Fibroblast of skin of left quadriceps (primary cell): Measurements from ENCODE around the gene IHH.

Experiments
- DNase-seq, 2 experiments: peaks; one replicate each; pipeline ENCODE4 v3.0.0-alpha.2; 2013; ENCODE audit warnings: low read depth in 2 of 2

The IHH gene

DNA sequence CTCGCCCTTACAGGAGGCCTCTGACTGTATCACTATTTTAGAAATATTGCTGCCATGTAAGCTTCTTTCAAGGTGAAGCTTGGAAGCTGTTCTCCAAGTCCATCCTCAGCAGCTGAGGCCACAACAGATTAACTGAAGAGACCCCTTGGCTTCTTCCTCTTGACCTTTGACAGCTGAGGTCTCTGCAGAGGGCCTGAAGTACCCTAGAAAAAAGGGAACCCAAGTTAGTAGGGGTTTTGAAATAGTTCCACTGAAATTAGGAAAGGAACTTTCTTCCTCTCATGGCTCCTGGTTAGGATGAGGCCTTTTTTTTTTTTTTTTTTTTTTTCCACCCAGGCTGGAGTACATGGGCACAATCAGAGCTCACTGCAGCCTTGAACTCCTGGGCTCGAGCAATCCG lies 15.5 kb upstream of the IHH start:
- DNase-seq, result no peak

DNA sequence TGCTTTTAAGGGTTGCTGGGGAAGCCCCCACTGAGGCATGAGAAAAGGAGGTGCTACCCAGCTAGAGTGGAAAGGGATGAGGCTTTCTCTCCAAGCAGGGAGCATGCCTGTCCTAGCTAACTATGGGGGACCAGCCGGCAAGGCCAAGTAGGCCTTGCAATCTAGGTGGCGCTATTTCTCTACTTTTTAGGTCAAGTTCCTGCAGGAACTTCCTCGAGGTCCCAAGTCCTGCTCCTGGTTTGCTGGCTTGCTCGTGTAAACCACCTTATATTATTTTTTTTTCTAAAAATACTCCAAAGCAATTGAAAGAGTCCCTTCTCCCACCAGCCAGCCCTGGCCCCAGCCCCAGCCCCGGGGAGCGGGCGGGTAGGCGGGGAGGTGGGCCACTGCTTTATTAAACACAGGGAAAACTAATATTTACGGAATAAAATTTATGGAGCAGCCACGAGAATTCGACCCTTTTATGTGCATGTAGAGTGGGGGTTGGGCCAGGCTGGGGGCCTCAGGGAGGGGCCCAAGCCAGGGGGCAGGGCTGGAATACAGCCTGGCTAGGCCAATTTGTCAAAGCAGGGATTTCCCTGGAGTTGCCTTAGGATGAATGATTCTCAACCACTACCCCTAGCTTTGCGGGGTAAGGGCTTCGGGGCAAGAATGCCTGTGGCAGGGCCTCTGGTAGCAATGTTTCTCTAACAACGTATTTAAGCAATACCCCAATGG lies 12.8 kb upstream of the IHH start:
- peak; percentile 11 to 20 for DNase-seq

DNA sequence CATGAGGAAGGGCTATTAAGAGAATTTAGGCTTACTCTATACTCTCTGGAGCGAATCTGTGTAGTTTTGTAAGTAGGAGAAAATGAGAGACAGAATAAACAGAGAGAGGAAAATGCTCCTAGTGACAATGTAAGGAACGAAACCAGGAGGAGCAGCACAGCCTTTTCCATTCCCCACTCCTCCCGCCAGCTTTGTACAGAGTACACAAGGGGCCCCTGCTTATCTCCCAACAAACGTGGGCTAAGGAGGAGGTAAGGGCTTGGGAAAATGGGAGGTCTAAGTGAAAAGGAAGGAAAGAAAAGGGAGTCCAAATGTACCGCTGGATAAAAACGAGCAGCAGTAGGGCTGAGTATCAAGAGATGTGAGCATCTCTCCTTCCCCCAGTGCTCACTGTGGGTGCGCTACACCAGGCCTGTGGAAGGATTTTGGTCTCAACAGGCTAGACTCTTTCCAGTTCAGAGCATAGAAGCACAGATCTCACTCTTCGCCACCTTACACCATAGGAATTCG lies 12.1 kb upstream of the IHH start:
- DNase-seq, result no peak

DNA sequence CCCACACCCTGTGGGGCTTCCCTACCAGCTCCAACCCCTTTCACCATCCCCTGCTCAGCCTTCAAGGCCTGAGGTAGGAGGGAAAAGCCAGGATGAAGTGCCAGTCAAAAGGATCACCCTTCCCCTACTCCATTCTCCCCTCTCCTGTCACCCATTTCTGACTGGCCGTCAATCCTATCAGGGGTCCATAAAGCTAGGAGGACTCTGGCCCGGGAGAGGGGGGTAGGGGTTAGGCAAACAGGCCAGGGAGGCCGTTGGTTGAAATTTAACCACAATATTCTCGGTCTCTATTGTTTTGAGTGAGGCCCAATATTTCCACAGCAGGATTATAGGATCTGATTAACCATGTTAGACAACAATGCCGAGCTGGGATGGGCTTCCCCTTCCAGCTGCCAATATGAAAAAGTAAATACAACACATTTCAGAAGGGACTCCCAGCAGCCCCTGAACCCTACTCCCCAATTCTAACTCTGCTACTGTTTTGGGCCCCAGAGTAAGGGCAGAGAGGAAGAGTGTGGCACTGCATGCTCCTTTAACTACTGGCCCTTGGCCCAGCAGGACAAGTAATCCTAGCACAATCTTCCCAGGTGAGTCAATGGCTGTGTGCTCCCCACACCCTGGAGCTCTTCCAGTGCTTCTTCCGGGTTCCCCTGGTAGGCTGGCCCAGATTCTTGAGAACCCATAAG lies 10.6 kb upstream of the IHH start:
- DNase-seq, result no peak

DNA sequence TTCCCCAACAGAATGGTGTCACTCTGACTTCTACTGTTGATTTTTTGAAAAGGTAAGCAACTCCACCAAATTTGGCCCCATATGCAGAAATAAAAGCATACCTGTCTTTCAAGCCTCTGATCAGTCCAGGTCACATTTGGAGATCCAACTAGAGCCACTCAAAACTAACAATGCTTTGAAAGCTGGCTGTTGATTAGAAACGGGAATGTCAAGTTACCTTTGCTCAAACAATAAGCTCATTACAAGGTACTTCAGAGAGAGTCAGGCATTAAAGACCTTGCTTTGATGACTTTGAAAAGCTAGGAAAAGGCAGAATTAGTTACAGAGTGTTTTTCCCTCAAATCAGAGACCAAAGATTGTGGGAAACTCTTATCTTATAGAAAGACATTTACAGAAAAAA lies 4.8 kb upstream of the IHH start:
- DNase-seq, result no peak

DNA sequence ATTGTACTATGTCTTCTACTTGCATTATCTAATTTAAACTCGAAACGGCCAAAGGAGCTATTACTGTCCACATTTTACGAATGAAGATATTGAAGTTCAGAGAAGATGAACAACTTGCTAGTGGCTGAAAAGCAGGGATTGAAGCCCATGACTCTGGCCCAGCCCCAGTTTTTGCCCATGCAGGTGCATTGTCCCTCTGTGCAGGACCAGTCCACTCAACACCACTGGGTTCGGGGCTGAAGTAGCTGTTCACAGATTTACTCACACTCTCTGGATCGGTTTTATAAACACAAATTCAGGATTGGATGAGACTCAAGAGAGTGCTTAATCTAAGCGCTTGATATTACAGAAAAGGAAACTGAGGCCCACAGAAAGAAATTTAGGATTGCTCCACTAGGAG lies 1.4 kb upstream of the IHH start:
- DNase-seq, result no peak

DNA sequence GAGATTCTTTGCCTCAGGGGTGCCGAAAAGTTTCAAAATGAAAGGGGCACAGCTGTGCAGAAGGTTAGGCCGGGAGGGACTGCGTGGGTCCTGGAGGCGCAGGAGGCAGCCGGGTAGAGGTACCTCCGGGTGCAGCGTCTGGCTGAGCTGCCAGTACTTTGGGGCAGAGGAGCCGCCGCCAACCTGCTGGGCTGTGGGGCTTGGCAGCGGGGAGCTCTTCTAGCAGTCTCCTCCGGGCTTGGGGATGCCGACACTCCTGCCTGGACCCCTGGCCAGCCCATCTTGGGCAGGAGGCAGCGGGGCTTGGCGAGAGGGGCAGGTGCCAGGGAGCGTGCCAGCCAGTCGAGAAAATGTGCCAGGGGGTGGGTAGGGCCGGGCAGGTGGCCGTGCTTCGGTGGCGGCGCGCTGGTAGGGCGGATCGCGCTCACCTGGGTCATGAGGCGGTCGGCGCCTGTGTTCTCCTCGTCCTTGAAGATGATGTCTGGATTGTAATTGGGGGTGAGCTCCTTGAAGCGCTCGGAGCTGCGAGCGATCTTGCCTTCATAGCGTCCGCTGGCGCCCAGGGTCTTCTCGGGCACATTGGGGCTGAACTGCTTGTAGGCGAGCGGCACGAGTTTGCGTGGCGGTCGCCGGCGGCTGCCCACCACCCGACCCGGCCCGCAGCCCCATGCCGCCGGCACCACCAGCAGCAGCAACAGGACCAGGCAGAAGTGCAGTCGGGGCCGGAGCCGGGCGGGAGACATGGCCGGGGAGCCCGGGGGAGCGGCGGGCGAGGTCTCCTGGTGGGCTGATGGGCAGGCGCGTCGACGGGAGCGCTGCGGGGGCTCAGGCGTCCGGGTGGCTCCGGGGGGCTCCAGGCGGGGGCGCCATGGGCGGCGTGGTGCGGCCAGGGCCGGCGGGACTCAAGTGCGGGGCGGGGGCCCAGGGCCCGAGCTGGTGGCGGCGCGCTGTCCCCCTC lies 717 bp downstream of the IHH start:
- no peak for DNase-seq

DNA sequence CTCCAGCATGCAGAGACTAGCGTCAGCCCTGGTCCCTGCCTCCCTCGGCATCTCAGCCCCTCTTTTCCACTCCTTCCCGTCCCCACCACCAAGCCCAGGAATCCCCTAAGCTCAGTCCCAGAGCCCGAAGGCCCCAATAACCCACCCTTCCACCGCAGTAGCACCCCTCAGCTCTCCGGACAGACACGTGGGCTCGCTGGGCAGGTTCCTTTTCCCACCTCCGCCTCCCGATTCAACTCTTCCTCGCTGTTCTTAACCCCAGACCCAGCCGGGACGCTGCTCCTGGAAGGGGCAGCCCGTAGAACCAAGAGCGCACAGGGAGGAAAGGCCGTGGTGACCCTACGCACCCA lies 1.4 kb downstream of the IHH start:
- no peak for DNase-seq

DNA sequence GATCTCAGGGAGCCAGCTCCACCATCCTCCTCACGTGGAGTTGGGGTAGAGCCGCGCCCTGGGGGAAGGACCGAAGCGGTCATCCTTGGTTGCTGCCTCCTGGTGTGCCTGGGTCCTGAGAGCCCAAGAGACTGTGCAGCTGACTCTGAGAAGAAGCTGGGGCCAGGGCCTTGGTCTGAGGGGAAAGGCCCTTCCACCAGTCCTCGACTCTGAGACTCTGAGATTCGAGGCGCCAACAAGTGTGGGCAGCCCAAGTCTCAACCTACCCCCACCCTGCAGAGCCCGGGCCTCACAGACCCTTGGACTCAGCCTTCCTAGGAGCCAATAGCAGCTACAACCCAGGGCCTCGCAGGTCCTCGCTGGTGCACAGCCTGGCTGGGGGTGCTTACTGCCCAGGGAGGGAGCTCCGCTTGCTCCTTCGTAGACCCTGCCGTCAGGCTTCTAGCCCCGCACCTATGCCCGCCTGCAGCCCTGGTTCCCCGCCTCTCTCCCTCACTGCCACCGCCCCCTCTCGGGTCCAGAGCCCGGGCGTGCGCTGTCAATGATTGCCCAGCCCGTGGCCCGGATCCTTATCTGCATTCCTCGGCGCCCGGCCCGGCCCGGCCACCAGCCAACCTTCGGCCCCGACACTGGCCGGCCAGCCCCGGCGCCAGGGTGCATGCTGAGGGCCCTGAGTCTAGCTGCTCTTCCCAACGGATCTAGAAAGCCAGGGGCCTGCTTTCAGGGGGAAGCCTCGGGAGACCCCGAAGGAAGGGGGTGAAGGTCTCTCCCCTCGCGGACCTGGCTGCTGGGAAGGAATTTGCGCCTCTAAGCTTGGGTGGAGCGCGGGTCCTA lies 2.0 kb downstream of the IHH start:
- DNase-seq, result no peak

DNA sequence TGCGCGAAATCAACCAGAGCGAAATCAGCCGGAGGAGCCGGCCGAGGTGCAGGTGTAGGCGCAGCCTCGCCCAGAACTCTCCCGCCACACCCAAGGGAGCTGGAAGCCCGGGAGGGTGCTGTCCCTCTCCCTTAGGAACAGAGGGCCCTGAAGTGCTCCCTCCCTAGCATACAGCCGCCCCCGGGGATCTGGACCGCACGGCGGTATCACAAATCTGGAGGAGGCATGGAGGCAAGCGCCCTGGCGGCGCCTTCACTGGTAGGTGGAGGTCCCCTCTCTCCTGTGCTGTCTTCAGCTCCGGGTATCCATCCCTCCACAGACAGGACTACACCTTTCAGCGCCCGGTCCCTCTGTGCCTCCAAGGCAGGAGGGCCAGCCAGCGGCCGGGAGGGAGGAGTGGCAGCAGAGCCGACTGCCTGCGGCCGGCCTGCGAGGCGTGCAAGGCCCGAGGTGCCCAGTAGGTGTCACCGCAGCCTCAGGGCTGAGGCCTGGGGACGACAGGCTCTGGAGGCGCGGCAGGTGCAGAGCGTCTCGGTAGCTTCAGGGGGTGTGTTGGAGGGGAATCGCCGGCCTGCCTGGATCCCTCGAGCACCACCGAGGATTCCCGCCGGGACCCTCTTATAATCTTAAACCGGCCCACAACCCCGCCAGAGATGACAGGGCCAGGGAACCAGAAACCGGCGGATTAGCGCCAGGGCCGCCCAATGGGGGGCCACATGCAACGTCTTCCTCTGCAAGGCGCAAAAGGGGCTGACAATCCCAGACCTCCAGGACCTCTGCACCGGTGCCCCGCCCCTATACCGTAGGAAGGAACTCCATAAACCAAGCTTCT lies 2.8 kb downstream of the IHH start:
- DNase-seq, result peak; percentile 10 to 13

DNA sequence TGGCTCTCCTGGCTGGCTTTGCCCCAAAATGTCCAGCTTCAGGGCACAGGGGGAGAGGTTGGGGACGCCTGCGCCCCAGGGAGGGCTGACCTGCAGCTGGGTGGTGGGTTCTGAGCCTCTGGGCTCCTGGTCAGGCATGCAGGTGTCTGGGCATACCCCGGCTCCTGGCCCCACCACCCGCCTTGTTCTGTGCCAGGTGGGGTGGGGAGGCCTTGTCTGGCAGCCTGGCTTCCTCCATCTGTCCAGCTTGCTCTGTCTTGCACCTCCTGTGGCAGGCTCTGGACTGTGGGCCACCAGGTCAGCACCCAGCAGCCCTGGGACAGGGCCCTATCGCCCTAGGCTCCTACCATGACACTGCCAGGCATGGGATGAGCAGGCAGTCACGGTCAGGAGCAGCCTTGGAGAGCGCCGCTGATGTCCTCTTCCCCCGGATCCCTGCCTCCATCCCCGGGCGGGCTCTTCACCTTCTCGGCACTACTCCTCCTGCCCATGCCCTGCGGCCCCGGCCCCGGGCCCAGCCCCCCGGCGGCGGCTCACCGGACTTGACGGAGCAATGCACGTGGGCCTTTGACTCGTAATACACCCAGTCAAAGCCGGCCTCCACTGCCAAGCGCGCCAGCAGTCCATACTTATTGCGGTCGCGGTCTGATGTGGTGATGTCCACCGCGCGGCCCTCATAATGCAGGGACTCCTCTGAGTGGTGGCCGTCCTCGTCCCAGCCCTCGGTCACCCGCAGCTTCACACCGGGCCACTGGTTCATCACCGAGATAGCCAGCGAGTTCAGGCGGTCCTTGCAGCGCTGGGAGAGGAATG lies 3.6 kb downstream of the IHH start:
- DNase-seq, result no peak

DNA sequence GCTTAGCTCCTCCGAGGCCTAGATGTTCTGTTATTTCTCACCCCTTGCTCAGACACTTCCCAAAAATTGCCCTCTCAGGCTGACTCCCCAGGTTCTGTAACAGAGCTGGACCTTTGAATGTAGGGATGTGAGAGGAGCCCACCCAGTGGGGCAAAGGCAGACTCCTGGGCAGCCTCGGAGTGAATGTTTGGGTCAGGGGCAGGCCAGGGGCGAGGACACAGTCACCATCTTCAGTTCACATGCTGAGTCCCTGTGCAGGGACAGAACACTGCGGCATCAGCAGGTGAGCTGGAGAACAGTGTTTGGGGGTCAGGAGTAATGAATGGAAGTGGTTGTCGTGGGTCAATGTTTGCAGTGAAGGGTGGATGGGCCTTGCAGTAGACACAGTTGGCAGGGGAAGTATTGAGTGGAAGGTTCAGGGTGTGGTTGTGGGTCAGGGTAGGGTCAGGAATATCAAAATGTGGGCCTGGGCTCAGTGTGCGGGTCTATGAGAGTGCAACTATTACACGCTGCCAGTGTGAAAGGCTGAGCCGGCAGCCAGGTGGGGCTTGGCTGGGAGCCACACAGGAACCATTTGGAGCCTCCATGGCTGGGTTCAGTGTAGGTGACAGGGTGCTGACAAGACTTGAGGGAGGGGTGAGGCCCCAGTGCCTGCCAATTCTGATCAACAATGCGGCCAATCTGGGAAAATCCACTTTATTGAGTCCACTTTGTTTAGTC lies 4.4 kb downstream of the IHH start:
- DNase-seq, result no peak

DNA sequence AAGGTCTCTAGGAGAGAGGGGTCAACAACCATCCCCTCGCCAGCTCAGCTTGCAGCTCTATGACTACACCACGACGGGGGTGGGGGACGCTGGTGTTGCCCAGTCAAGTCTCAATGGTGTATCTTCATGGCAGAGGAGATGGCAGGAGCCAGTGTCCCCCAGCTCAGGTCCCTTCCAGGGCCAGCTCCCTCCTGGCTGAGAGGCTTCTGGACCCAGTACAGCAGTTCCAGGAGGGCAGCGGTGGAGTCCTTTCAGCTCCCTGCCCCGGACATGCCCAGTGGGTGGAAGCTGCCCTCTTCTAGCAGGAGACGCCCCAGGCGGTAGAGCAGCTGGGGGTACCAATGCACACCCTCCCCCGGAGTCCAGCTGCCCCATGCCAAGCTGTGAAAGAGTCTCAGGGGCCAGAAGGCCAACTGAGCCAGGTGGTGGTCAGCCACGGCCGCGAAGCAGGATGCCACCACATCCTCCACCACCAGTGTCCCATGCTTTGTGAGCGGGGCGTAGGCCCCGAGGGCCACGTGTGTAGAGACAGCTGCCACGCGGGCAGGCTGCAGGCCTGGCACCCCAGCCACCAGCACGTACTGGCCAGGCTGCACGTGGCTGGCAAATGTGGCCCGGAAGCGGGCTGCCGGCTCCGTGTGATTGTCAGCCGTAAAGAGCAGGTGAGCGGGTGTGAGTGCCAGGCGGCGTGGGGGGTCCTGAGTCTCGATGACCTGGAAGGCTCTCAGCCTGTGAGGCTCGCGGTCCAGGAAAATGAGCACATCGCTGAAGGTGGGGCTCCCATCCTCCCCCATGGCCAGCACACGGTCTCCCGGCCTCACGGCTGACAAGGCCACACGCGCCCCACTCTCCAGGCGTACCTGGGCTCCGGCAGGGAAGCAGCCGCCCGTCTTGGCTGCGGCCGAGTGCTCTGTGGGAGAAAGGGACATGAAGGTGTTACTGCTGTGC lies 5.5 kb downstream of the IHH start:
- DNase-seq, result no peak

DNA sequence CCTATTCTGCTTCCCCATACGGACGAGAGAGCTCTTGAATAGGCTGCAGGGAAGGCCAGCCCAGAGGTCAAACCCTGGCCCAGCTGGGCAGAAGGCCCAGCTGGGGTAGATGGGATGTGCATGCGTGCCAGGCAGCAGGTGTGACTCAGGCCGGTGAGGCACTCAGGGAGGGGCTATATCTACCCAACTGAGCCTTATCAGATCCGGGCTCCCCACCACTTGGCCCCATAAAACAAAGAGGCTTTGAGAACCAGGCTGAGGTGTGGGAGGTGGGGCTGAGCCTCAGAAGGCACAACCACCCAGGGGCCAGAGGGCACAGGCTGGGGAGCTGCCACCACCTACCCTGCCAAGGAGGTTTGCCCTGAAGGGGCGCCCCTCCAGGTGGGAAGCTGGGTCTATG lies 11.4 kb downstream of the IHH start:
- DNase-seq, result no peak

DNA sequence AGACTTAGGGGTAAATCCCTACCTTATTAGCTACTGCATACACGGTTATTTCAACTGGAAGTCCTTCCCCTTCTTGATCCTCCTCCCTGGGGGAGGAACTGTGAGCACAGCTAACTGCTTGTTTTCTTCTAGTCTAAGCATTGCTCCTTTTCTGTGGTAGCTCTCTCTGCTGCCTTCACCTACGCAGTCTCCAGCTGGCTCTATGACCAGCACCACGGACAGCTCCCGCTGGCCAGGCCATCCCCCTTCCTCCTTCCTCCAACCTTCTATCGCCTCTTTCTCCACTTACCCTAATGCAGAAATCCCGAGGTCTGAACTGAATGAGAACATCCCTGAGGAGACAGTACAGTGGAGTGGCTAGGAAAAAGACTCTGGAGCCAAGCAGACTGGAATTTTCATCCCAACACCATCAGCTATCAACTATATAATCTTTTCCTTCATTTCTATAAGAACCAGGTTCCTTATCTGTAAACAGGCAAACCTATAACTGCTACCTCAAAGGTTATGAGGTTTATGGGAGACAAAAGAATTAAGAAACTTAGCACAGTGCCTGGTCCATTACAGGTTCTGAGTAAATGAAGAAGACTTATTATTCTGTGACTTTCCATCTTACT lies 14.7 kb downstream of the IHH start:
- DNase-seq, result no peak

DNA sequence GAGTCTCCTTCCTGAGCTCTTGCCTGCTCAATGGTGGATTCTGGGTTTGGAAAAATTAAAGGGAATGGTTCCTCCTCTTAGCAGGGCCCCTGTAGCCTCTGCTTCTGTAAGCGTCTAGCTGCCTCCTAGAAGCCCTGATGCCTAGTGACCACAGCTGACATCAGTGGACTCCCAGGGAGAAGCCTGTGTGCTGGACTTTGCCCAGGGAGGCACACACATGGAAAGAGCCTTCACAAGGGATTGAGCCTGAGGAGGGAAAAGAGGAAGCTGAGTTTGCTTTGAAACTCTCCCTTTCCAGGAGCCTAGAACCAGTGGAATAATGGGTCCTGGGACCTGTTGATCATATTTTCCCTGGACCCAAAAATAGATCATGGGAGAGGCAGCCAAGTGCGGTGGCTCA lies 18.0 kb downstream of the IHH start:
- DNase-seq, result no peak

DNA sequence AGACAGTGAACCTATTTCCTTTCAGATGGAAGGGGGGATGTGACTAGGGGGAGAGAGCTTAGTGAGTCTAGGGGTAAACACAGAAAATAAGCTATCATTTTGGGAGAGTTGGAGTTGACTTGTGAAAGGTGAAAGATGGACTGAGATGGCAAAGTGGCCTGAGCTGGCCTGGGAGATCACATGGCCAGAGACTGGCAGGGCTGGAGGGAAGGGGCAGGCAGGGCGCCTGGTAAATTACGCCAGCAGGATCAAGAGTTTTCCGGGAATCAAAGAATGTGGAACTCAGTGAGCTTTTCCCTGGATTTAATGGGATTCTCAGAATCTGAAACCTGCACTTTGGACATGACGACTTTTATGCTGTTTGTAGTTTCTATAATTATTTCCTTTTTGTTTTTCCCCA lies 18.6 kb downstream of the IHH start:
- no peak for DNase-seq

DNA sequence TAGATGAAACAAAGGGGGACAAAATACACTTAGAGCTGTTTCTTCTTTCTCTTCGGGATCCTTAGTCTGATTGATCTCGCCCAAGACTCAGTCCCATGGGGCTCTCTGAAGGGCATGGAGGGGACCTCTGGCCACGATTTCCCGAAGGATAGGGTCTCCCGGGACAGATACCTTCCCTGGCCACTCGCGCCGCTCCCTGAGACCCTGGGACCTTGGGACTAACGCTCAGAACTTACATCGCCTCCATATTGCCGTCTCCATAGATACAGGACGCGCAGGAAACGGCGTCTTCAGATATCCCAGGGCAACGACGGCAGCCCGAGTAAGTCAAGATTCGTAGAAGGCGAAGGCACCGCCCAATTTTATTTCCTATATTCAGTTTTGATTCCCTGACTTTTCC lies 19.5 kb downstream of the IHH start, which contains the start of gene CFAP65:
TSS of gene CFAP65 (minus strand) at position 265 of the 400 bp plus-strand sequence. CDS start 2,468 bp downstream, outside the sequence.
- DNase-seq, result peak; percentile 13 to 32
